Activated effector memory CD4-positive, alpha-beta T cell treated with Interleukin-2 at 50 U/mL for 16 hours (primary cell): ENCODE results near the gene TRAM2.

ENCODE experiments used
- DNase-seq: peaks from one replicate; pipeline ENCODE4 v3.0.0-alpha.2; 2020

Gene TRAM2

DNA sequence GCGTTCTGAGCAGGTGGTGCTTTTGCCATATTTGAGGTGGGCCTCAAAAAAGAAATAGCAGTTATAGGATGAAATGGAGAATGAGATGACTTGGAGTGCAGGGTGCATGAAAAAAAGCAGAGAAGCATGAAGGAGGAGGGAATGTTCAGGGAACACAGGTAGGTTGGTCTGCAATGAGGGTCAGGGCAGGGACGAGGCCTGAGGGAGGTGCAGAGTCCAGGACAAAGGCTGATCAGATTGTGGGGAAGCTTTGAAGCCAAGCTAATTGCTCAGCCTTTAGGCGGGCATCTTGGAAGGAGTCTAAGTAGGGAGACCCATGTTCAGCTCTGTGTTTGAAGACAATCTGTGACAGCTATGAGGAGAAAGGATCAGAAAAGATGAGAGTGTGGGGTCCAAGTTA, 12.0 kb downstream of the TRAM2 start:
- no peak for DNase-seq

DNA sequence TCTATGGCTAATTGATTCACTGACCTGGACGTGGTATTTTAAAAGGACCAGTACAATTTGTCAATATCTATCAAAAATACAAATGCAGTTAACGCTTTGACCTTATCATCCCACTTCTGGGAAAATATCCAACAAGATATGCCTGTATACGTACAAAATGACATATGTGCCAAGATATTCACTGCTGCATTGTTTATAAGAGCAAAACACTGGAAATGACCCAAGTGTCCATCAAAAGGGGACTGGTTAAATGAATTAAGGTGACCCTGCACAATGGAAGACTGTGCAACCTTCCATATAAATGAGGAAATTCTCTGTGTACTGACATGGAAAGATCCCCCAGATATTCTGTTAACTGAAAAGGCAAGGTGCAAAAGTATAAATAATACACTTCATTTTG, 13.9 kb downstream of the TRAM2 start:
- DNase-seq = no peak

DNA sequence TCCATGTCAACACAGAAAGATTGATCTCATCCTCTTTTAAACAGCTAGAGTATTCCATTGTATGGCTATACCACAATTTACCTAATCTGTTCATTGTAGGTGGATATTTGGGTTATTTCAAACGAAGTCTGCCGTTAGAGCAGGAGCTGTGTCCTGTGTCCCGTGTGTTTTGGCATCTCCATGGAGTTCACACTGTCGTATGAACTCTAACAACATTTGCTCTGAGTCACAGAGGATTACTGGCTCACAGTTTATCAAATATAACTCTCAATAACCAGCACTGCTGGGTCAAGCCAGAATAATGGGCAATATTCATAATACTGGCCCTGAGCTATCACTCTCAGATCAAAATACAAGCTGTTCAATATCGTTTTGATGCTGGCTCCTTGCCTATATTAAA, 16.4 kb downstream of the TRAM2 start:
- no peak for DNase-seq

DNA sequence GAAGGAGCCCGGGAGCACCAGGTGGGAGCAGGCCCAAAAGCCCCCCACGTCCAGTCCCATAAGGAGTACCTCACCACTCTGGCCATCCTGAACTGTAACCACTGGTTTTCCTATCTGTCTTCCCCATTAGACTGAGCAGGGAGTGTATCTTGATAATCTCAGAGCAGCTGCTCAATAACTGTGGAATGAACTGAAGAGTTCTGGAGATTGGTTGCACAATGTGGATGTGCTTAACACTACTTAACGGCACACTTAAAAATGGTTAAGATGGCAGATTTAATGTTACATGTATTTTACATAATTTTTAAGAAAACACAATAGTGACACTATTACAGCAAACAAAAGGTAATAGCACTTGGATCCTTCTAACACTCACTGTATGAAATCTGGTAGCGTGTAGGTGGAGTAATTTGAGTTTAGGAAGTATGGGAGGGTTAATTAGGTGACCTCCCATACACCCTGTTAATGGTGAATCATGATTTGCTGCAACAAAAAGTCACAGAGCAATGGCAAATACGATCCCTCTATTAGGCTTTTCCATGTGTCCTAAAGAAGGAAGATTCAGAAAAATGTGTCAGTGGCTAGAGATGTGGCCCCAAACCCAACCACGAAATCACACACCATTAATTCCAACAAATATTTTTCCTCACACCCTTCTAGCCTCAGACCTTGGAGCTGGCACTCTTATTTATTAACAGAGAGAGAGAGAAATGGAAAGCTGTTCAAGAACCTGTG, 18.4 kb downstream of the TRAM2 start:
- no peak for DNase-seq

DNA sequence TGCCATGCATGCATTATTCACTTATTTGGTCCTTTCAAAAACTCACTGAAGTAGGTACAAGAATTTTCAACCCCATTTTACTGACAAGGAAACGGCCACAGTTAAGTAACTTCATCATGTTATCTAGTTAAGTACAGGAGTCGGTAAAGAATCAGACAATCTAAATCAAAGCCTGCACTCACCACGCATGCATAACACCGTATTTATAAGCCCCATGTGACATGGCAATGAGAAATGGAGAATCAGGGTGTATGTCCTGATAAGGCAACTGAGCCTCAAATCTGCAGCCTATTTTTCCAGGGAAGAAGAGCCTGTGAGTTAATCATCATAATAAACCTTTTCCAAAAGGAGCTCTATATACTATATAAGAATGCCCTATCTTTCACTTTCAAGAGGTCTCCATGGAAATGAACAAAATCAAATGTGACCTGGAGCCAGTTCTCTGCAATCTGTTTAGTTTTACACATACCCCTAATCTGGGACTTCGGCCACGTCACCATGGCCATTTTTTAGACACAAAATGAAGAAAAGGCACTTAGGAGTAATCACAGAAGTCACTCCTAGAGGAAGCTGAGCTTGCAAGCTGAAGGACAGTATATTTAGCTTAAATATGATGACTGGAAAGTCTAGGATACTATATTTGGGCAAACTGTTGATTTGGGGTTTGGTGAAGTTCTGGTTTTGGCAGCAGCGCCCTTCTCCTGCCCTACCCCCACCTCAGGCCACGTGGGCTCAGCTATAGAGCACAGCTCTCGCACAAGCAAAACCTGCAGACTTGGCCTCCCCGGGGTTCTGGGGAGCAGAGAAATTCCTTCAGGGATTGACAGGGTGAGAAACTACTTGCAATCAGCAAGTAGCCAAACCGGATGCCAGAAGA, 19.2 kb downstream of the TRAM2 start:
- DNase-seq = no peak

DNA sequence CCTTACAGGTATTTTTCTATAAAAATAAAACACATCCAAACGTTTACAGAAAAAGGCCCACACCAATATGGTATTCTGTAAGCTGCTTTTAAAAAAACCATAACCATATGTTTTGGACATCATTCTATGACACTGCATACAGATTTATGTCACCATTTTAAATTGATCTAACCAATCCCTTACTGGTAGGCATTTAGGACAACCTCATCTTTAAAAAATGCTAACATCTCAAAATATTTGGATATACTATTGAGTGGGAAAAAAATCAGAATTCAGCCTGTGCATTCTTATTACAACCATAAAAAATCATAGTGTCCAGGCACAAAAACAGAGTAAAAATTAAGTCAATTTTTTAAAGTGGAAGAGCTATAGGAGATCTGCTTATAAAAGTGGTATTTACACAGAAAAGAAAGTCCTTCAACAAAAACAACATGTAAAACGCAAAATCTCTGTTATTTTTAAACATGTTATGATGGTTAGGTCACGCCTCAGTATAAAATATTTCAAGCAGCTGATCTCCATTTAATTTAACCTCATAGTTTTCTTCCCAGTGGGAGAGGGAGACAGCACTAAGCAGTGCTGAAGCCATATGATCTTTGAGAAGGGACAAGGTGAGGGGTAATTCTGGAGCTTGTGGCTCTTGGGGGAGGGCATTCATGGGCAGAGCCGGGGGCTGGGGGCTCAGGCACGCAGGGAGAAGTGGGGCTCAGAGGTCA, 21.2 kb downstream of the TRAM2 start:
- DNase-seq = no peak

DNA sequence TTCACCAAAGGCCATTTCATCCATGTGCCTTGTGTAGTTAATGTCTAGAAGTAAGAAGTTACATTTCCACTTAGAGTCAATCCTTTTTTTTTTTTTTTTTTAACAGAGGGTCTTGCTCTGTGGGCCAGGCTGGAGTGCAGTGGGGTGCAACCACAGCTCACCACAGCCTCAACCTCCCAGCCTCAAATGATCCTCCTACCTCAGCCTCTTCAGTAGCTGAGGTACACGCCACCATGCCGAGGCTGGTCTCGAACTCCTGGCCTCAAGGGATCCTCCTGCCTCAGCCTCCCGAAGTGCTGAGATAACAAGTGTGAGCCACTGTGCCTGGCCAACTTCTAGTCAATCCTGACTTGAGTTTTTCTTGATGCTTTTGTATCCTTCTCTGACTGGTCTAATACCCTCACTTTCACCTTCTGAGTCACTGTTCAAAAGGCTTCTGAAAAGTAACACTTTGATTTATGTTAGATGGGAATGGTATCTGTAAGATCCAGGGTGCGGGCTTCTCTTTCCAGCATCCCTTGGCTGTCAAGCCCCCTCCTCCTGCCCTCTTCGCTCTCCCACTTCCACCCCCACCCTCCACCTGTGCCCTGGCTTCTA, 22.1 kb downstream of the TRAM2 start:
- DNase-seq = no peak

DNA sequence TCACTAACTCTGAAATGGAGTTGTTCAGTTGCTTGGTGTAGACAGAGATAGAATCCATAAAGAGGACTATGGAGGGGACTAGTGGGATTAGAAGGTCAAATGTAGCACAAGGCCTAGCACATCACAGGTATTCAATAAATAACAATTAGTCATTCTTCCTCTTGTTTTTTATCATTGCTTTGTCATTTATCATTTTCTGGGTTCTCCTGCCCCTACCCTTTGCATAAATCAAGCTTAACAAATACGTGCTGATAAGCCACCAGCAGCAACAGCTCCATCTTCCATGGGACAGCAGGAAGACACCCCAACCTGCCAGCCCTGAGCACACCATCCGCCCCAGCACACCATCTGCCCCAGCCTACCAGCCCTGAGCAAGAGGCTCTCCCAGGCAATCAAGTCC, 23.1 kb downstream of the TRAM2 start:
- DNase-seq = no peak

DNA sequence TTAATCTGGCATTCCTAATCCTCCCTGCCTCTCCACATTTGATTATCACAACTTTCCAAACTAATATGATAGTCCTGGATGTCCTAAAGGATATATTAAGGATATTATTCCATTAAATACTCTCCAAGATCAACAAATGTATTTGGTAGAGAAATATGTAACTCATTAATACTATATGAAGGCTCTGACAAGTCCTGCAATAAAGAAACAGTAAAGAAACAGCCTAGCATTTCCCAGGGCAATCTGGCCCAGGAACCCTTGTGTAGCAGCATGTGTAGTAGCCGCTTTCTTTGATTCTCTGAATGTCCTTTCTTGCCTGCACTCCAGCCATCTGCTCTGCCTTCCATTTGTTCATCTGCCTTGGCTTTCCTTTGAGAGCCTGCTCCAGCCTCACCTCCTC, 23.7 kb downstream of the TRAM2 start:
- no peak for DNase-seq

DNA sequence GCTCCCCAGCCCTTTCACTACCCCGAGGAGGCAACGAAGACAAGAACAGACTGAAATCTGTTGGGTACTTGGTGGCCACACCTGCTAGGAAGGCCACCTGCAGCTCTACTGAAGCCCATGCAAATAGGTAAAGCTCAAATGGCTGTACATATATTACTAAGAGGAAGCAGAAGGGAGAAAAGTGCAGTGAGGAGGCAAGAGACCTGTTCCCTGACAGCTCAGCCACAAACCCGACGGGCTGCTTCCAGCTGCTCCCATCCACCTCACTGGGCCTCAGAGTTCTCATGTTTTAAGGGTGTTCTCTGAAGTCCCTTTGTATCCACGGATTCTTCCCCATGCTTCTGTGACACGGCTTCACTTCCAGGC, 24.6 kb downstream of the TRAM2 start:
- DNase-seq = no peak

DNA sequence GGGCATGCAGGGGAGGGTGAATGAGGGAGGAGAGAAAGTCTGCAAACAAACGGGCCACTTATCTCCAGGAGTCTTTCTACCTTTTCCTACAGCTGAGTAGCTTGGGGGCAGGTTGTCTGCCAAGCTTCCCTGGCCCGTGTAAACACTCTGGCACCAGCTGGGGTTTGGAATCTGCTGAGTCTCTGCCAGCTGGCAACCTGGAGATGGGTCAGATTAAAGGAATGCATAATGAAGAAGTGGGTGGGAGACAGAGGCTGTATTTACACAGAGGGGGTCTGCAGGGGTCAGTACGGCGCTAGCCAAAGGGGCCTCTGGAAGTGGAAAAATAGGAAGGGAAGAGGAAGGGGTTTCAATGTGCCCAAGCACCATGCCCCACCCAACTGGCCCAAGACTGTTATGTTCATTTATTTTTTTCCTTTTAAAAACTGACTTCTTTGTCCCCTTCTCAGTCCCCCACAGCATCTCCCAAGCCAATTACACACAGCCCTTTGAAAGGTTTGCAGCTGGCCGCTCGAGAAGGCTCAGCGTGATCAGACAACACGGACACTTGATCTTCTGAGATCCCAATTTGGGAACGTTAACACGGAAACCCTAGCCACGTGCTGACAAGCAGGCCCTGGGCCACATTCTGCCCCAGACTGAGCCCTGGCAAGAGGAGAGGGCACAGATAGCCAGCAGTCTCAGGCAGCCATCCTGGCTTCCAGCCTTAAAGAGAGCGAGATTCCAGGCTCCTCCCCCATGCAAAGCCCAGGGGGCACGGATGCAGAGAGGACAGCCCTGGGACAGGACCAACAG, 25.2 kb downstream of the TRAM2 start:
- DNase-seq = no peak

DNA sequence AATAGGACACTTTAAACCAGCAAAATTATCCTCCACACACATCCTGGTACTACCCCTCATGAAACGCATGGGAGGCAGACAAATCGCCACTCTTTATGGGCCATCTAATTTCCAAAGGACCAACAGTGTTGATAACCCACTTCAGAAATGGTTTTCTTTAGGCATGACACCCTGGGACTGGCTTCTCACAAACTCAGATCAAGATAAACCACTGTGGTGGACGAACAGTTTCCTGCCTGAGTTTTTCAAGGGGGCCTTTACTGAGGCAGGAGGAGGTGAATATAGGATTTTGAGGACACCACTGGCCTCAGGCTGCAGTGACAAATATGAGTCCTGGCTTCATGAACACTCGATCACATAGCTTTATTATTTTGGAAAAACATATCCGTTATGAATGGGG, 26.0 kb downstream of the TRAM2 start:
- no peak for DNase-seq

DNA sequence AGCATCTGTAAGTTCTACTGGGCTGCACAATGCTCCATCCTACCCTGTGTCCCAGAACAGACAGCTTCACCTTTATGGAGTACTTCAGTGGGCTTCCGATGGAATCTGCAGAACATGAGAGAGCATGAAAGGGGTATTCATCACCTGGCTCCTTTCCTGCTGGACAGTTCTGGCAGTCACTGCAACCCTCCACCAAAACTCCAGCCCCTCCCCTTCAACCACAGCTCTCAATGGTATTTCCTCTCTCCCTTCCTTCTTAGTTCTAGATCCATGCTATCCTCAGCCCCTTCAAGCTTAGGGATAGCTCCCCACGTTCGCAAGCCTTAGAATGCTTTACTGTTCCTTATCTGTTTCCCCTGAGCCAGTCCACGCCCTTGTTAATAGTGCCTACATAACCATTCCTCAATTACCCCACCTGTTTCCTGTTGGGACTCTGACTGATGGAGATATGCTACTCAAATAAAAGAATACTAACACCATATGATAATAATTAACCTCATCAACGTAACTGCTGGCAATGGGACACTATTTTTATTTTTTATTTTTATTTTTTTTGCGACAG, 26.8 kb downstream of the TRAM2 start:
- DNase-seq = no peak

DNA sequence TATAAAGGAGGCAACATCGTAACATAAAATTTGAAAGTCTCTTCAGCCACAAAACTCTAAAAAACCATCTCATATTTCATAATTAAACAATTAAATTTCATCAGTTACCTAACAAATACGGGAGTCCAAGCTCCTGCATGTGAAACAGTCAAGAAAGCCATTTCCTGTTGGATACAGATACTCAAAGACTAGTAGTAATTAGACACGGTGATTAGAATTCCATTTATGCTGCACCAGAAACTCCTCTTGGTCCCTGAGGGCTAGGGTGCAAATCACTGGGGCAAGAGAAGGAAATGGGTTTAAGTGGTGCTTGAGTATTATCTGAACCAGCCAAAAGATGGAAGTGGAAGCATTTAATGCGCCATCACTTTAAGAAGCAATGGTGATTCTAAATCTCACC, 27.4 kb downstream of the TRAM2 start:
- no peak for DNase-seq

DNA sequence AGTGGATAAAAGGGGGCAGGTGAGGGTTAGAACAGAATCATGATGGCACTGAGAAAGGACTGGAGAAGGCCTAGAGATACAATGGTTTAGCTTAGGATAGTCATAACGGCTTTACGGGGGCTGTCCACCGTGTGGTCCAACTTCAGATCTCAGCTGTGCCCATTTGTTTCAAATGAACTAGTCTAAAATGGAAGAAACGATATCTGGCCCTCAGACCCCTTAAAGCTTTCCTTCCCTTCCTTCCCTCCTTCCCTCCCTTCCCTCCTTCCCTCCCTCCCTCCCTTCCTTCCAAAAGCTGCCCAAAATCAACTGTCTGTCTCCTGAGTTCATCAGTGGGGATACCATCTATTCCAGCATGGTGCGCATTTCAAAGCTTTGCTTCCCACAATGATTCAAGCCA, 27.9 kb downstream of the TRAM2 start:
- no peak for DNase-seq

DNA sequence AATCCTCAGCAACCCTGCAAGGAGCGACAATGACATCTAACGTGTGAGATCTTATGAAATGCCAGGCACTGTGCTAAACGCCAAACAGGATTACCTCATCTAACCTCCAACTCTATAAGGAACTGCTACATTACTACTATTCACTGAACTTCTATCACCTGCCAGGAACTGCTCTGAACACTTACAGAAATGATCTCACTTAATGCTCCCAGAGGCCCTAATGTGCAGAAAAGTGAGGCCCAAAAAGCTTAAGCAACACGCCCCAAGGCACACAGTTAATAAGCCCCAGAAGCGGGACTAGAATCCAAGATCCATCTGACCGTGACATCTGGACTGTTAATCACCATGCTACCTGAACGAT, 28.5 kb downstream of the TRAM2 start:
- no peak for DNase-seq

DNA sequence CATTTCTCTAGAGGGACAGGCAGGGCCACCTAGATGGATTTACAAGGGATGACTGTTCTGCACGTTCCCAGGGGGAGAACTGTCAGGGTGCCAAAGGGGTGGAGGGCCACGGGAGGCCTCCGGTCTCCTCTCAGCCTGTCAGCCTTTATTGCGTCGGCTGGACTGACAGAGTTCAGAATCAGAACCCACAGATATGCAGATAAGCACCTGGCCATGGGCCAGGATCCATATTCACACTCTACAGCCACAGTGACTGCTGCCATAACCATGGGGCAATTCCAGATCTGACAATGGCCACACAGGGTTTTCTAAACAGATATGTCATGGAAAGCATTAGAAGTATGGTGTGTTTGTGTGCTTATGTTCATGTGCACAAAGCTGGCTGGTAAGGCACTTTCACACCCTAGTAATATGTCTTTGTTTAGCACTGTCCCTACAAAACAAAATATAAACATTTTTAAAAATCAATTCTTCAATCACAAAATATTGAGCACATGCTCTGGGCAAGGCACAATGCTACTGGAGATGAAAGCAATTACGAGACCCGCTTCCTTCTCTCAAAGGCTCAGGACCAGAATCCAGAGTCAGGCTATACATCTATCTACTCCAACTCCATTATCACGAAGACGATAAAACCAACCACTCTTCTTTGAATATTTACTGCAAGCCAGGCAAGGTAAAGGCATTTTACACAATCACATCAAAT, 29.1 kb downstream of the TRAM2 start:
- DNase-seq = no peak

DNA sequence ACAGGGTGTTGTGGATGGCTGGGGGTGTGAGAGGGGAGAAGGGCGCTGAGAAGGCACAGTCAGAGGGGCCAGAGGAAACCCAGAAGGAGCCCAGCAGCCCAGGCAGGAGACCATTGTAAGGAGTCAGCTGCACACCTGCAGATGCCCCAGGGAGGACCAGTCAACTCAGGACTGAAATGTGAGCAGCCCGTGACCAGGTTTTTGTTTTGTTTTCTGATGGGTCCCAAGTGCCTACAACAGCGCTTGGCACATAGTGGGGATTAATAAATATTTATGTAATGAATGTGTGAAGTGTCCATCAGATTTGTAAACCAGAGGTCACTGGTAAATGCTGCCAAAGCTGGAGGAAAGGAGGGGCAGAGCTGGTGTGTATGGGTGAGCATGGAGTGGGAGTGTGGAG, 30.2 kb downstream of the TRAM2 start:
- no peak for DNase-seq

DNA sequence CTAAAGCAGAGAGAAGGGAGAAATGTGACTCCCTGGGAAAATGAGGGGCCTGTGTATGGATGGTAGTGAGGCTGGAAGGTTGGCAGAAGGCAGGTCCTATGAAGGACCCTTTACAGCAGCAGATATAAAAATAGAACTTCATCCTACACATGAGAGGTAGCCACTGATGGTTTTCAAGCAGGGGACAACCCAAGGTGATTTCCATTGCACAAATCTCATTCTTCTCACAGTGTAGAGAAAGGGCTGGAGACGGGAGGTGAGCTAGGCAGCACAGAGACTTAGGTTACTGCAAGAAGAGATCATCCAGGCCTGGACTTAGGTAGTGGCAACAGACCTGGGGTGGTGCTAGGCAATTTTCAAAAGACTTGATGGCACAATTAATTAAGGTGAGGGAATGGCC, 30.7 kb downstream of the TRAM2 start:
- DNase-seq = no peak

DNA sequence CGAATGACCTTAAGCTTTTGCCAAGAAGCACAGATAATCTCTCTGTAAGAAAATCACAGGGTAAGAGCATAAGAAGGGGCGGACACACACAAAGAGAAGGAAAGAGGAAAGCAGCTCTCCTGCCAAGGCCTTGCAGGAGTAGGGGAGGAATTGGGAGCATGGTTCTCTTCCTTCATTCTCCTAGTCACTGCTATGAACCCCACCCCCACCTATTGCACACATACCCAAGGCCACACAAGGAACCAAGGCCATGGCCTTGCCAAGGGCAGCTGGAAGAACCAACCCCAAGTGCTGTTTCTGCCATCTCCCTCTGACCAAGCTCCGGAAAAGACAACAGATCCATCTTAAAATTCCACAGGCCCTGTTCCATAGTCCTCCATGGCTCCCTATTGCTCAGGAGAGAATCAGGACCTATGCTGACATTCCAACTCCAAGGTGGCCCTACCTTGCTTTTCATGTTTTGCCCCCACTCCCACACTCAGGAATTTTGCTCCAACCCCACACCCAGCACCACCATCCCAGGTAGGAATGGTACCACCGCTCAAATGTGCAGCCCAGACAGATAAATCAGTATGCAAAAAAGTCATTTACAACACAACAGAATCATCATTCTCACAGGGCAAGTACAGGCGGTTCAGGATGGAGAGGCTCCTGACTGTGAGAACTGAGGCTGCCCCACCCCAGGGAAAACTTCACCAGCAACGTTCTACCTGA, 31.3 kb downstream of the TRAM2 start:
- no peak for DNase-seq
